Measurements from ENCODE around the gene HLA-F.

The HLA-F gene

GRCh38 chr6:29724937-29725869, 2.0 kb downstream of the HLA-F start:
- no peak for DNase-seq (ENCODE audit: low read depth)

GRCh38 chr6:29726001-29726400, 2.8 kb downstream of the HLA-F start:
- no peak for DNase-seq (ENCODE audit: low read depth)

- DNase-seq (ENCODE audit: low read depth), result no peak
Observed at GRCh38 chr6:29726571-29727194, 3.4 kb downstream of the HLA-F start.

- no peak for DNase-seq (ENCODE audit: low read depth)
Observed at GRCh38 chr6:29727637-29728036, 4.4 kb downstream of the HLA-F start.

- DNase-seq (ENCODE audit: low read depth), result no peak
Observed at GRCh38 chr6:29728173-29728874, 5.1 kb downstream of the HLA-F start.

- no peak for DNase-seq (ENCODE audit: low read depth)
Observed at GRCh38 chr6:29728875-29729270, 5.6 kb downstream of the HLA-F start.

GRCh38 chr6:29729774-29730328, 6.6 kb downstream of the HLA-F start:
- DNase-seq (ENCODE audit: low read depth), result no peak

- DNase-seq (ENCODE audit: low read depth), result no peak
Observed at GRCh38 chr6:29730575-29731126, 7.4 kb downstream of the HLA-F start.

- DNase-seq (ENCODE audit: low read depth), result no peak
Observed at GRCh38 chr6:29731281-29731680, 8.0 kb downstream of the HLA-F start.

- DNase-seq (ENCODE audit: low read depth), result no peak
Observed at GRCh38 chr6:29733057-29733456, 9.8 kb downstream of the HLA-F start.

- no peak for DNase-seq (ENCODE audit: low read depth)
Observed at GRCh38 chr6:29734046-29735018, 11.1 kb downstream of the HLA-F start.

- DNase-seq (ENCODE audit: low read depth), result no peak
Observed at GRCh38 chr6:29736563-29736962, 13.3 kb downstream of the HLA-F start.

- peak; percentile 72 for DNase-seq (ENCODE audit: low read depth)
Observed at GRCh38 chr6:29737707-29738630, 14.7 kb downstream of the HLA-F start.

- no peak for DNase-seq (ENCODE audit: low read depth)
Observed at GRCh38 chr6:29739136-29739881, 16.1 kb downstream of the HLA-F start.

- DNase-seq (ENCODE audit: low read depth), result no peak
Observed at GRCh38 chr6:29739882-29740261, 16.6 kb downstream of the HLA-F start.

- no peak for DNase-seq (ENCODE audit: low read depth)
Observed at GRCh38 chr6:29741592-29741991, 18.4 kb downstream of the HLA-F start.

GRCh38 chr6:29742127-29742526, 18.9 kb downstream of the HLA-F start:
- DNase-seq (ENCODE audit: low read depth), result no peak

GRCh38 chr6:29743025-29743424, 19.8 kb downstream of the HLA-F start:
- no peak for DNase-seq (ENCODE audit: low read depth)

GRCh38 chr6:29743568-29743967, 20.3 kb downstream of the HLA-F start:
- no peak for DNase-seq (ENCODE audit: low read depth)

Measured in ELR (cell line).